ENCODE results near the gene TRAPPC2L. TPM values are rescaled to one million over a fixed set of nuclear protein-coding genes. Genes with fewer than 3 reads are reported as not detected.

TRAPPC2L gene
- total RNA-seq, 1 donor from 2014 or later = 59.1 TPM

GRCh38 chr16:88881675-88882357 is 24.9 kb downstream of the TRAPPC2L start:
- no peaks in the 10 kb centered on the region for H3K9me3 ChIP-seq (ENCODE audit: insufficient read depth, low read depth, low read length)
- no peak overlapping the region for H3K9ac ChIP-seq (ENCODE audit: low read length)
- no peak for FAIRE-seq
- H3K27me3 Mint-ChIP-seq (ENCODE audit: low read depth, unreplicated experiment) = peaks cover 17% of the 10 kb centered on the region
- TF ChIP-seq EZH2 (IDR thresholded peaks at IDR 0.05; ENCODE audit: insufficient read depth, low read length) (no peak), CTCF (IDR thresholded peaks at IDR 0.05; ENCODE audit: insufficient read depth, low read depth, low read length) (no peak)
- H2AFZ ChIP-seq (ENCODE audit: low read depth, low read length) = no peak overlapping the region
- DNase-seq (ENCODE audit: low read depth) = no peak
- H4K20me1 ChIP-seq (ENCODE audit: insufficient read depth, low read length) = no peaks in the 10 kb centered on the region
- H3K4me3 Mint-ChIP-seq (ENCODE audit: unreplicated experiment) = no peak overlapping the region
- no peaks in the 10 kb centered on the region for H3K9me3 Mint-ChIP-seq (ENCODE audit: unreplicated experiment)
- no peaks in the 10 kb centered on the region for H3K36me3 ChIP-seq (ENCODE audit: insufficient read depth, low read length)
- no peak overlapping the region for H3K27ac Mint-ChIP-seq (ENCODE audit: unreplicated experiment)
- no peaks in the 10 kb centered on the region for H3K4me1 Mint-ChIP-seq (ENCODE audit: low read depth, unreplicated experiment)
- H3K79me2 ChIP-seq (ENCODE audit: insufficient read depth, low read length) = no peaks in the 10 kb centered on the region
- H3K27me3 ChIP-seq (ENCODE audit: insufficient read depth, low read length) = peaks cover 7% of the 10 kb centered on the region
- H3K4me2 ChIP-seq (ENCODE audit: low read length) = no peak overlapping the region
- H3K4me1 ChIP-seq (ENCODE audit: insufficient read depth, low read length) = no peaks in the 10 kb centered on the region
- no peak overlapping the region for H3K4me3 ChIP-seq (ENCODE audit: insufficient read depth, low read depth, low read length)
- H3K36me3 Mint-ChIP-seq (ENCODE audit: low read depth, unreplicated experiment) = no peaks in the 10 kb centered on the region
- H3K27ac ChIP-seq (ENCODE audit: low read depth, low read length) = no peak overlapping the region

- FAIRE-seq (no peak), DNase-seq (ENCODE audit: low read depth) (no peak)
- Histone ChIP-seq H3K27me3 (ENCODE audit: insufficient read depth, low read length) (peaks cover 7% of the 10 kb centered on the region), H3K27ac (ENCODE audit: low read depth, low read length) (no peak overlapping the region), H3K79me2 (ENCODE audit: insufficient read depth, low read length) (no peaks in the 10 kb centered on the region), H3K4me2 (ENCODE audit: low read length) (no peak overlapping the region), H3K4me3 (ENCODE audit: insufficient read depth, low read depth, low read length) (no peak overlapping the region), H3K4me1 (ENCODE audit: insufficient read depth, low read length) (no peaks in the 10 kb centered on the region), H2AFZ (ENCODE audit: low read depth, low read length) (no peak overlapping the region), H3K36me3 (ENCODE audit: insufficient read depth, low read length) (no peaks in the 10 kb centered on the region), H4K20me1 (ENCODE audit: insufficient read depth, low read length) (no peaks in the 10 kb centered on the region), H3K9ac (ENCODE audit: low read length) (no peak overlapping the region), H3K9me3 (ENCODE audit: insufficient read depth, low read depth, low read length) (no peaks in the 10 kb centered on the region)
- no peak for TF ChIP-seq EZH2 (IDR thresholded peaks at IDR 0.05; ENCODE audit: insufficient read depth, low read length)
- H3K27ac Mint-ChIP-seq (ENCODE audit: unreplicated experiment) = no peak overlapping the region
- H3K4me3 Mint-ChIP-seq (ENCODE audit: unreplicated experiment) = no peak overlapping the region
- H3K4me1 Mint-ChIP-seq (ENCODE audit: low read depth, unreplicated experiment) = no peaks in the 10 kb centered on the region
- H3K36me3 Mint-ChIP-seq (ENCODE audit: low read depth, unreplicated experiment) = no peaks in the 10 kb centered on the region
- no peaks in the 10 kb centered on the region for H3K9me3 Mint-ChIP-seq (ENCODE audit: unreplicated experiment)
- H3K27me3 Mint-ChIP-seq (ENCODE audit: low read depth, unreplicated experiment) = peaks cover 15% of the 10 kb centered on the region
These were observed 25.6 kb downstream of the TRAPPC2L start for GRCh38 chr16:88882358-88883030.

- no peak overlapping the region for H3K4me3 Mint-ChIP-seq (ENCODE audit: unreplicated experiment)
- H3K4me1 ChIP-seq (ENCODE audit: insufficient read depth, low read length) = no peaks in the 10 kb centered on the region
- peaks cover 7% of the 10 kb centered on the region for H3K27me3 ChIP-seq (ENCODE audit: insufficient read depth, low read length)
These were observed 26.4 kb downstream of the TRAPPC2L start for GRCh38 chr16:88883117-88883895.

More at GRCh38 chr16:88883117-88883895, 26.4 kb downstream of the TRAPPC2L start:
- no peak for FAIRE-seq
- Mint-ChIP-seq H3K4me1 (ENCODE audit: low read depth, unreplicated experiment) (no peaks in the 10 kb centered on the region), H3K9me3 (ENCODE audit: unreplicated experiment) (no peaks in the 10 kb centered on the region), H3K36me3 (ENCODE audit: low read depth, unreplicated experiment) (no peaks in the 10 kb centered on the region), H3K27me3 (ENCODE audit: low read depth, unreplicated experiment) (peaks cover 12% of the 10 kb centered on the region), H3K27ac (ENCODE audit: unreplicated experiment) (no peak overlapping the region)
- Histone ChIP-seq H3K9me3 (ENCODE audit: insufficient read depth, low read depth, low read length) (no peaks in the 10 kb centered on the region), H3K79me2 (ENCODE audit: insufficient read depth, low read length) (no peaks in the 10 kb centered on the region), H3K4me3 (ENCODE audit: insufficient read depth, low read depth, low read length) (no peak overlapping the region), H3K4me2 (ENCODE audit: low read length) (no peak overlapping the region), H4K20me1 (ENCODE audit: insufficient read depth, low read length) (no peaks in the 10 kb centered on the region), H2AFZ (ENCODE audit: low read depth, low read length) (no peak overlapping the region), H3K9ac (ENCODE audit: low read length) (no peak overlapping the region), H3K27ac (ENCODE audit: low read depth, low read length) (no peak overlapping the region), H3K36me3 (ENCODE audit: insufficient read depth, low read length) (no peaks in the 10 kb centered on the region)
- DNase-seq (ENCODE audit: low read depth) = no peak
- TF ChIP-seq EZH2 (IDR thresholded peaks at IDR 0.05; ENCODE audit: insufficient read depth, low read length) (no peak), CTCF (IDR thresholded peaks at IDR 0.05; ENCODE audit: insufficient read depth, low read depth, low read length) (no peak)
